ENCODE data around the gene CASQ1. TPM values are rescaled to one million over a fixed set of nuclear protein-coding genes. Genes with fewer than 3 reads are reported as not detected.

The CASQ1 gene
- polyA plus RNA-seq, 1 donor from 2014 or later = not detected

DNA sequence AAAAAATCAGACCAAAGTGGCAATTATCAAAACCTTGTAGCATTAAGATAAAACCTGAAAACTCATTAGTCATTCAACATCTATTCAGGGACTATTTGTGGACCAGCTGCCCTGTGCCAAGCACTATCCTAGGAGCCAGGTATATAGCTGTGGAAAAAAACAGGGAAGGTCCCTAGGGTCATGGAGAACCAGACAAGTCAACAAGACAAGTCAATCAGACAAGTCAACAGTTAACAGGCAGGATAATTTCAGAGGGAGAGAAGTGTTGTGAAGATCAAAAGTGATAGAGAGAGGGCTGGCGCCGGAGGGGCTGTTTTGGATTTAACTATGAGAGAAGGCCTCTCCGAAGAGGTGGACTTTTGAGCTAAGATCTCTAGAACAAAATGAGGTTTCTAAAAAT, 42.3 kb upstream of the CASQ1 start:
- Histone ChIP-seq H3K36me3 (ENCODE audit: insufficient read depth, low read length) (no peaks in the 10 kb centered on the region), H4K20me1 (ENCODE audit: insufficient read depth) (no peaks in the 10 kb centered on the region), H3K4me2 (ENCODE audit: low read length) (no peak overlapping the region), H3F3A (ENCODE audit: insufficient read depth, low read length, poor library complexity, severe bottlenecking) (no peaks in the 10 kb centered on the region), H3K9me2 (ENCODE audit: insufficient read depth, low read length) (no peaks in the 10 kb centered on the region), H3K9ac (ENCODE audit: low read length) (no peak overlapping the region), H3K27me3 (ENCODE audit: insufficient read depth, low read depth, low read length) (no peaks in the 10 kb centered on the region), H3K9me3 (ENCODE audit: low read length) (no peaks in the 10 kb centered on the region), H2AFZ (ENCODE audit: low read depth, low read length) (no peak overlapping the region), H3K79me2 (replicated peaks; ENCODE audit: insufficient read depth, low read length) (no peaks in the 10 kb centered on the region), H3K4me3 (ENCODE audit: low read length) (no peak overlapping the region), H3K27ac (ENCODE audit: low read length) (no peak overlapping the region)
- TF ChIP-seq RAD21 (conservative IDR thresholded peaks at IDR 0.05) (no peak), TAF1 (IDR thresholded peaks at IDR 0.05; ENCODE audit: low read depth) (no peak), EZH2 (IDR thresholded peaks at IDR 0.05; ENCODE audit: borderline replicate concordance, insufficient read depth, low read length, poor library complexity, severe bottlenecking) (no peak), SMC3 (conservative IDR thresholded peaks at IDR 0.05; ENCODE audit: poor library complexity) (no peak), POLR2AphosphoS5 (IDR thresholded peaks at IDR 0.05) (no peak), EP300 (conservative IDR thresholded peaks at IDR 0.05; ENCODE audit: poor library complexity, severe bottlenecking) (no peak), CTCF (IDR thresholded peaks at IDR 0.05; ENCODE audit: poor library complexity, severe bottlenecking) (no peak), REST (IDR thresholded peaks at IDR 0.05; ENCODE audit: borderline replicate concordance) (no peak), MXI1 (conservative IDR thresholded peaks at IDR 0.05; ENCODE audit: poor library complexity, severe bottlenecking) (no peak)

DNA sequence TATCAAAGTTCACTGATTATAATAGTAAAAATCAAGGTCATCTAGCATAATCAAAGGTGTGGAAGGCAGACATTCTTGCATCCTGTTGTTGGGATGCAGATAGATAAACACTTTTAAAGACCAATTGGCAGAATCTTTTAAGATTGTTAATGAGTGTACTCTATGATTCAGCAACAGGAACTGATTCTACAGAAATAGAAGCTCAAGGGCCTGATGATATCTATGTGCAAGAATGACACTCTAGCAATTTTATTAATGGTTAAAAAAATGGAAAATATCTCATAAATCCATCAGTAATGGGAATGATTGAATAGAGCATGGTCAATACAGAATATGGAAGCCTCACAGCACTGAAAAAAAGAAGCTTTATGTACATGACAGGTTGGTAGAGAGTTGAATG, 41.1 kb upstream of the CASQ1 start:
- no peaks in the 10 kb centered on the region for H3K27me3 ChIP-seq (ENCODE audit: insufficient read depth, low read depth, low read length)
- H3K9ac ChIP-seq (ENCODE audit: low read length) = no peak overlapping the region
- H3K27ac ChIP-seq (ENCODE audit: low read length) = no peak overlapping the region
- no peak overlapping the region for H3K4me2 ChIP-seq (ENCODE audit: low read length)
- TF ChIP-seq RAD21 (conservative IDR thresholded peaks at IDR 0.05) = no peak
- TF ChIP-seq POLR2AphosphoS5 (IDR thresholded peaks at IDR 0.05) = no peak
- no peak for TF ChIP-seq EZH2 (IDR thresholded peaks at IDR 0.05; ENCODE audit: borderline replicate concordance, insufficient read depth, low read length, poor library complexity, severe bottlenecking)
- no peak for TF ChIP-seq MXI1 (conservative IDR thresholded peaks at IDR 0.05; ENCODE audit: poor library complexity, severe bottlenecking)
- TF ChIP-seq EP300 (conservative IDR thresholded peaks at IDR 0.05; ENCODE audit: poor library complexity, severe bottlenecking) = no peak
- TF ChIP-seq CTCF (IDR thresholded peaks at IDR 0.05; ENCODE audit: poor library complexity, severe bottlenecking) = no peak
- TF ChIP-seq TAF1 (IDR thresholded peaks at IDR 0.05; ENCODE audit: low read depth) = no peak
- no peak for TF ChIP-seq SMC3 (conservative IDR thresholded peaks at IDR 0.05; ENCODE audit: poor library complexity)
- TF ChIP-seq REST (IDR thresholded peaks at IDR 0.05; ENCODE audit: borderline replicate concordance) = no peak
- H3K79me2 ChIP-seq (replicated peaks; ENCODE audit: insufficient read depth, low read length) = no peaks in the 10 kb centered on the region
- H4K20me1 ChIP-seq (ENCODE audit: insufficient read depth) = no peaks in the 10 kb centered on the region
- no peaks in the 10 kb centered on the region for H3K36me3 ChIP-seq (ENCODE audit: insufficient read depth, low read length)
- H3F3A ChIP-seq (ENCODE audit: insufficient read depth, low read length, poor library complexity, severe bottlenecking) = no peaks in the 10 kb centered on the region
- no peak overlapping the region for H3K4me3 ChIP-seq (ENCODE audit: low read length)
- no peaks in the 10 kb centered on the region for H3K9me2 ChIP-seq (ENCODE audit: insufficient read depth, low read length)
- no peaks in the 10 kb centered on the region for H3K9me3 ChIP-seq (ENCODE audit: low read length)
- no peak overlapping the region for H2AFZ ChIP-seq (ENCODE audit: low read depth, low read length)
